ENCODE data around the gene RNF144B.

GRCh38 chr6:18410412-18410811, 23.3 kb downstream of the RNF144B start:
- TF ChIP-seq, protein P1, sequence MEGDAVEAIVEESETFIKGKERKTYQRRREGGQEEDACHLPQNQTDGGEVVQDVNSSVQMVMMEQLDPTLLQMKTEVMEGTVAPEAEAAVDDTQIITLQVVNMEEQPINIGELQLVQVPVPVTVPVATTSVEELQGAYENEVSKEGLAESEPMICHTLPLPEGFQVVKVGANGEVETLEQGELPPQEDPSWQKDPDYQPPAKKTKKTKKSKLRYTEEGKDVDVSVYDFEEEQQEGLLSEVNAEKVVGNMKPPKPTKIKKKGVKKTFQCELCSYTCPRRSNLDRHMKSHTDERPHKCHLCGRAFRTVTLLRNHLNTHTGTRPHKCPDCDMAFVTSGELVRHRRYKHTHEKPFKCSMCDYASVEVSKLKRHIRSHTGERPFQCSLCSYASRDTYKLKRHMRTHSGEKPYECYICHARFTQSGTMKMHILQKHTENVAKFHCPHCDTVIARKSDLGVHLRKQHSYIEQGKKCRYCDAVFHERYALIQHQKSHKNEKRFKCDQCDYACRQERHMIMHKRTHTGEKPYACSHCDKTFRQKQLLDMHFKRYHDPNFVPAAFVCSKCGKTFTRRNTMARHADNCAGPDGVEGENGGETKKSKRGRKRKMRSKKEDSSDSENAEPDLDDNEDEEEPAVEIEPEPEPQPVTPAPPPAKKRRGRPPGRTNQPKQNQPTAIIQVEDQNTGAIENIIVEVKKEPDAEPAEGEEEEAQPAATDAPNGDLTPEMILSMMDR (IDR thresholded peaks at IDR 0.05) = no peak
- no peak for TF ChIP-seq POLR2A (IDR thresholded peaks at IDR 0.05)
